GM12892 (cell line): ENCODE measurements around the gene TBL1X.

Experiments used
- POLR2A ChIP-seq: IDR thresholded peaks from 2 replicates; pipeline ENCODE4 v1.6.1; 2011; ENCODE audit warnings: low read depth, low read length, control low read depth
- POLR2AphosphoS5 ChIP-seq: IDR thresholded peaks from 2 replicates; pipeline ENCODE4 v1.6.1; 2011; ENCODE audit warnings: low read depth, low read length, control low read depth

DNA sequence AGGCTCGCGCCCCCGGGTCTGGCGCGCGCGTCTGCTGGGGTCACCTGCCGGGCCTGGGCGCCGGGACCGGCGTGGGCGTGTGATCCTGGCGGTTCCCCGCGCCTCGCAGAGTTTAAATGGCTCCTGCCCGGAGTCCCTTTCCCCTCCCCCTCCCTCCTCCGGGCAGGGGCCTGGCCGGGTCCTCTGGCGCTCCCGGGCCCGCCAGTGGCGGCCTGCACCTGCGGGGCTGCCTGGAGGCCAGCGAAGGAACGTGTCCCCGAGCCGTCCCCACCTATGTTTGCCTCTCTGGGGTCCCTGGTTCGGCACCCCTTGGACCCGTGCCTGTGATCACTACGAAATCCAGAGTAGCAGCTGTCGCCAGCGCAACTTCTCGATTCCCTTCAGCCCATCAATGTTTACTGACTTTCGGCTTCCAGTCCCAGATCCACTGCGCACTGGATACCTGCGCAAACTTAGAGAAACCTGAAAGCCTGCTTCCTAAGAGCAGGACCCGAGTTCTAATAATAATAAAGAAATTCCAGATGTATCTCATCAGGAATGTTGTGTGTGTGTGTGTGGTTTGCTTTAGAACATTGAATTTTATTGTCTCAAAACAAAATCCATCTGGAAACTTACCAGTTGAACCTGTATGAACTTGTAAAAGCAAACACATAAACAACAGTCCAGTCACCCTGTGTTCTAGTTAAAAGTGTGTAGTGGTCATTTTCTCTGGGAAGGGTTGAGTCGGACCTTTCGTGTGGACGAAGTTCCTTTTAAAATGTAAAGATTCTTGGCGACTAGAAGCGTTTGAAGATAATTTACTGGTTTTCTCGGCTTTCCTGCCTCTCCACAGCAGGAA lies 322.2 kb downstream of the TBL1X start:
- TF ChIP-seq POLR2A (no peak), POLR2AphosphoS5 (no peak)
